GM12878 (cell line): ENCODE results near the gene SLC25A51. TPM values are rescaled to one million over a fixed set of nuclear protein-coding genes. Genes with fewer than 3 reads are reported as not detected.

Experiments used
- ATAC-seq: fragments of 200-7000 bp; cut with Tn5 transposase; 3 replicates; pipeline ENCODE4 v1.9.1; 2020; ENCODE audit warnings: mild to moderate bottlenecking, moderate library complexity
- BruUV-seq: library from RNA; stranded (reverse); fragments of 400-500 nt; replicated peaks from 2 replicates; lab custom pipeline; 2021; lab: Mats Ljungman, UMichigan
- CTCF ChIA-PET: fragments of 300-600 bp; sonication (Branson Sonifier 250); formaldehyde crosslinking; extraction: SDS; loops from one replicate; lab custom pipeline; 2021; ENCODE audit warnings: inconsistent platforms; lab: Yijun Ruan, JAX
- POLR2A ChIA-PET: fragments of 350-600 bp; formaldehyde crosslinking; extraction: SDS; loops from one replicate; lab custom pipeline; 2021; ENCODE audit warnings: inconsistent platforms; lab: Charles Lee
- RAD21 ChIA-PET: fragments of 300-600 bp; sonication (Branson Sonifier 250); formaldehyde crosslinking; loops from one replicate; lab custom pipeline; 2023; ENCODE audit warnings: antibody characterized with exemption; ENCODE audit not compliant: unreplicated experiment; lab: Charles Lee
- SMC1A ChIA-PET: fragments of 300-600 bp; sonication (Branson Sonifier 250); formaldehyde crosslinking; loops from one replicate; lab custom pipeline; 2023; ENCODE audit not compliant: unreplicated experiment, uncharacterized antibody; lab: Charles Lee
- DNase-seq: peaks from one replicate; pipeline ENCODE4 v3.0.0-alpha.2; 2011; ENCODE audit warnings: low read depth, low spot score
- FAIRE-seq: peaks from 3 replicates; lab custom pipeline; 2011; peaks lifted over from hg19 to GRCh38; lab: Jason Lieb, UNC
- H2AFZ ChIP-seq: 2 replicates; pipeline ENCODE4 v1.6.0; 2011; ENCODE audit warnings: low read depth, low read length, control low read depth; ENCODE audit not compliant: control insufficient read depth
- H3K27ac ChIP-seq: 2 replicates; pipeline ENCODE4 v1.5.1; 2011; ENCODE audit warnings: control low read depth; ENCODE audit not compliant: control insufficient read depth, insufficient read depth
- H3K27me3 ChIP-seq, 2 experiments: replicated peaks in 1 of 2; 2 replicates each; pipeline versions ENCODE4 v1.6.0 to v1.6.1; 2011; ENCODE audit warnings: low read length in 1 of 2; ENCODE audit not compliant: control insufficient read depth in 2 of 2, insufficient read depth in 2 of 2
- H3K36me3 ChIP-seq, 2 experiments: 2 replicates each; pipeline ENCODE4 v1.5.1; 2011; ENCODE audit warnings: low read length in 1 of 2; ENCODE audit not compliant: control insufficient read depth in 2 of 2, insufficient read depth in 2 of 2
- H3K4me1 ChIP-seq: 2 replicates; pipeline ENCODE4 v1.6.1; 2011; ENCODE audit warnings: mild to moderate bottlenecking, low read length, moderate library complexity, mixed read lengths; ENCODE audit not compliant: control insufficient read depth, insufficient read depth
- H3K4me2 ChIP-seq: 2 replicates; pipeline ENCODE4 v1.6.0; 2011; ENCODE audit warnings: control low read depth; ENCODE audit not compliant: control insufficient read depth, insufficient read depth
- H3K4me3 ChIP-seq: fragments of 200-600 bp; sonication (generic); 2 replicates; pipeline ENCODE4 v1.5.1; 2016
- H3K79me2 ChIP-seq: 2 replicates; pipeline ENCODE4 v1.6.0; 2011; ENCODE audit warnings: low read length; ENCODE audit not compliant: control insufficient read depth, insufficient read depth
- H3K9ac ChIP-seq: 2 replicates; pipeline ENCODE4 v1.8.0; 2011; ENCODE audit warnings: low read length, control low read depth, mixed read lengths; ENCODE audit not compliant: control insufficient read depth, insufficient read depth
- H3K9me3 ChIP-seq: replicated peaks from 3 replicates; pipeline ENCODE4 v1.5.1; 2011; ENCODE audit warnings: mild to moderate bottlenecking, low read length; ENCODE audit not compliant: control insufficient read depth, insufficient read depth
- H4K20me1 ChIP-seq: 2 replicates; pipeline ENCODE4 v1.6.0; 2011; ENCODE audit not compliant: control insufficient read depth, insufficient read depth
- ATF3 ChIP-seq: IDR thresholded peaks from 2 replicates; pipeline ENCODE4 v1.6.1; 2011; ENCODE audit warnings: low read depth, mild to moderate bottlenecking, low read length, moderate library complexity, borderline replicate concordance; ENCODE audit errors: extremely low read depth
- CREB1 ChIP-seq: IDR thresholded peaks from 2 replicates; pipeline ENCODE4 v1.6.1; 2012; ENCODE audit warnings: low read depth, mild to moderate bottlenecking, inconsistent platforms
- SMAD5 ChIP-seq: IDR thresholded peaks from 2 replicates; pipeline ENCODE4 v1.6.1; 2016; ENCODE audit warnings: antibody characterized with exemption, low read depth
- ZNF24 ChIP-seq: fragments of 450-650 bp; IDR thresholded peaks from 2 replicates; pipeline ENCODE4 v1.6.1; 2017; ENCODE audit warnings: antibody characterized with exemption, mild to moderate bottlenecking
- WGBS: methylation state at CpG from one replicate; pipeline ENCODE4 v1.1.6; 2016; ENCODE audit warnings: low lambda C conversion rate; ENCODE audit not compliant: insufficient replicate concordance, insufficient coverage; ENCODE audit errors: missing lambda C conversion rate; 5-methylcytosine and 5-hydroxymethylcytosine counted together
- in situ Hi-C: fragments of 300-500 bp; cut with MboI; formaldehyde crosslinking; loops from 9 replicates; pipeline ENCODE4 v1.14.3; 2018; ENCODE audit warnings: mixed read lengths
- intact Hi-C: fragments of 100-400 bp; cut with micrococcal nuclease; formaldehyde crosslinking; loops from one replicate; pipeline ENCODE4 v1.14.2; 2022; ENCODE audit not compliant: unreplicated experiment
- polyA plus RNA-seq, 11 experiments: library from polyadenylated mRNA; depleted of rRNA in 4 of 11; unstranded in 6 of 11; stranded (reverse) in 5 of 11; fragments of >200 nt; fragmentation: Nextera tagmentation in 4 of 11; fragmentation: Illumina TruSeq in 1 of 11; extraction: Ambion mirVana in 4 of 11; extraction: Trizol in 1 of 11; gene quantifications; 1 replicate in 1 of 11; 2 replicates in 10 of 11; pipeline versions ENCODE4 v1.2.1 to v1.2.3, GENCODE V29; 2011 to 2016; ENCODE audit warnings: inconsistent platforms in 2 of 11, missing spikeins in 2 of 11, low read depth in 1 of 11
- total RNA-seq, 4 experiments: library from RNA; depleted of rRNA in 3 of 4; stranded (reverse); fragments of >200 nt in 3 of 4; fragmentation: Illumina TruSeq in 1 of 4; extraction: Trizol in 1 of 4; gene quantifications; 2 replicates each; pipeline versions ENCODE4 v1.2.1 to v1.2.3, GENCODE V29; 2013 to 2021

Gene SLC25A51
- total and polyA plus RNA-seq, 10 of the 15 experiments (the other 5 are each of a cell fraction or from before 2014, with no cell fraction given): 3.8 to 29.3 (median 13.2) TPM

- ATAC-seq: no peak
- no peaks in the 10 kb centered on the region for H3K27me3 ChIP-seq
- RAD21 ChIA-PET: interaction anchor here (0.9 kb wide), 1 partner anchor 142 kb away, joined by 3 read pairs; no protein-coding TSS in a partner anchor
- POLR2A ChIA-PET: no interaction called here
- intact Hi-C loops: no loop called here
- TF ChIP-seq SMAD5: no peak
- TF ChIP-seq CREB1: no peak
- no peak for TF ChIP-seq ZNF24
- TF ChIP-seq ATF3: no peak
- TF ChIP-seq, all 136 proteins: peak for 0
- H4K20me1 ChIP-seq: no peaks in the 10 kb centered on the region
- H3K79me2 ChIP-seq: no peaks in the 10 kb centered on the region
- no peak for DNase-seq
- H2AFZ ChIP-seq: no peak overlapping the region
- H3K36me3 ChIP-seq: no peaks in the 10 kb centered on the region
- H3K27ac ChIP-seq: no peak overlapping the region
- CTCF ChIA-PET: interaction anchor here (3.5 kb wide), 1 partner anchor 12 kb away, joined by 19 read pairs; no protein-coding TSS in a partner anchor
- SMC1A ChIA-PET: interaction anchor here (1.2 kb wide), 1 partner anchor 25 kb away, joined by 5 read pairs; no protein-coding TSS in a partner anchor
- FAIRE-seq: no peak
- no TSS peak for BruUV-seq
- H3K9me3 ChIP-seq: no peaks in the 10 kb centered on the region
- H3K4me2 ChIP-seq: no peak overlapping the region
- WGBS: 44% methylated on average over 1 of the region's 1 CpG
- H3K4me1 ChIP-seq: no peaks in the 10 kb centered on the region; the same call in 1 of the 2 replicates
- H3K9ac ChIP-seq: no peak overlapping the region
- H3K4me3 ChIP-seq: no peak overlapping the region
- in situ Hi-C loops: no loop called here
Observed at GRCh38 chr9:37926737-37927118, 22.8 kb upstream of the SLC25A51 start.
